Stimulated activated CD4-positive, alpha-beta T cell treated with anti-CD3 and anti-CD28 coated beads, Interleukin-12 subunit alpha, Interleukin-12 subunit beta, amount 100 ng/mL, for 4 hours (primary cell): ENCODE results near the gene PGM3.

Experiments
- DNase-seq: peaks from one replicate; pipeline ENCODE4 v3.0.0-alpha.2; 2020

PGM3 gene

DNA sequence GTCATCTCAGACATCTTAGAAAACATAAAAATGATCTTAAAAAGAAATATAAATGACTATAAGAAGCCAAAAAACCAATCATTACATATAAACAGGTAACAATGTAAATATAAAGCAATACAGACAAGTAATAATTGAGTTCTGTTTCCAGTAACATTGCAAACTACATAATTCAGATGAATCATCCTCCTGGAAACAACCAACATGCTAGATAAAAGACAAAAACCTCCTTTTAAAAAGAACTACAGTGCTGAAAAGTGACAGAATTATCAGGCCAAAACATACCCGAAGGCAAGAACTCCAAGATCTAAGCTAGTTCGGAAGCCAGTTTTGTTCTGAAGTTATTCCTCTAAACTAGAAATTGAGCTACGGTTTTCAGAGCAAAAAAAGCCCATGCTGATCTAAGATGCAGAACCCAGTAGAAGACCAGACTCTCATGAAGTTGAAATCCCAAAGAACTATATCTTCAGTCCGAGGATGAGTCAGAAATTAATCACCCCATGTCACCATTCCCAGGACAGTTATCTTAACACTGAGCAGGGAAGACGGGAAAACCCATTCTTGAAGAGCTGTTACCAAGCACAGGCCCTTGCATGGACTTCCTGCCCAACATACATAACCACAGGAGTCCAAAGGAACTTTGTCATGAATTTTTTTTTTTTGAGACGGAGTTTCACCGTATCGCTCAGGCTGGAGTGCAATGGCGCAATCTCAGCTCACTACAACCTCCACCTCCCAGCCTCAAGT lies 9.8 kb downstream of the PGM3 start:
- no peak for DNase-seq

DNA sequence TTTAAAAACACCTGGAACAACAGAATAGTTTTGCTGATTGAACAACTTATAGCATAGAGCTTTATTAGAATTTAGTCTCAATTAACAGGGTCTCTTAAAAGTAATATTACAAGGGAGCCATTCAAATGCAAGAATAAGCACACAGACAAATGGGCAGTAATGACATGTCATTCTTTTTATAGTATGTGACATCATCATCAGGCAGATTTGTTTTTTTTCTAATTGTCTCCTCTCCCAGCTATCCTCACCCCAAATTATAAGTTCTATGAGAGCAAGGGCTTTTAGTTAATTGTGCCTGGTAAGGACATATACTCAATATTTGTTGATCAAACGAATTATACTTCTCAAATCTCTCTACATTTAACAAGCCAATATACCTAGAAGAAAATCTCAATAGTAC lies 11.0 kb downstream of the PGM3 start:
- no peak for DNase-seq

DNA sequence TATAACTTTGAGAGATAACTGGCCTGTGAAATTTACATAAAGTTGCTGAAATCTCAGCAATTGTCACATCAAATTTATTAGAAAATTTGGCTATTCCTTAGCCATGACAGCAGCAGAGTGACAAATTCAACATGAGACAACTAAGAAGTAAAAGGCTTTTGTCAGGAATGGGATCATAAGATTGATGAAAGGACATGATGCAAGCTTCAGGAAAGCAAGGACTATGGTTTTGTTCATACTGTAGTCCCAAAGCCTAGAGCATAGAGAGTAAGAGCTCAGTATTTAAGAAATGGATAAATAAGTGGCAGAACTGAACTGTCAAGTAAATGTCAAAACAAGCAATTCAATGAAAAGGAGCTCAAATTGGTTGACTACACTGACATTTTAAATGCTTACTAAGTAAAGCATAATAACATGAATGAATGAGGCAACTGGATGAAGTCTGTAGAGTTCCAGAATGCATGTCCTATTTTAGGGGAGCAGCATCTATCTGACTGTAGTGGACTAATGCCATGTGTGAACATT lies 12.6 kb downstream of the PGM3 start:
- DNase-seq = no peak

DNA sequence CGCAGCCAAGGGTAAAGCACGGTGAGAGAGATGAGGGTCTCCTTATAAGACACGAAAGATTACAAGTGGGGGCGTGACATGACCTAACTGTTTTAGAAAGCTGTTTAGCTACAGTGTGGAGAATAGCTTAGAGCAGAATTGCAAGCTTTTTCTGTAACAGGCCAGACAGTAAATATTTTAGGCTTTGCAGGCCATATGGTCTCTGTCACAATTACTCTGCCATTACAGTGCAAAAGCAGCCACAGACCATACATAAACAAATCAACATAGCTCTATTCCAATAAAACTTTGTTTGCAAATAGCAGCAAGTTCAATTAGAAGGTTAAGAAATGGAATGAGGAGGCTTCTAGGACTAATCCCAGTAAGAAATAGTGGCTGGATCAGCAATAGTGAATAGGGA lies 16.8 kb downstream of the PGM3 start:
- no peak for DNase-seq

DNA sequence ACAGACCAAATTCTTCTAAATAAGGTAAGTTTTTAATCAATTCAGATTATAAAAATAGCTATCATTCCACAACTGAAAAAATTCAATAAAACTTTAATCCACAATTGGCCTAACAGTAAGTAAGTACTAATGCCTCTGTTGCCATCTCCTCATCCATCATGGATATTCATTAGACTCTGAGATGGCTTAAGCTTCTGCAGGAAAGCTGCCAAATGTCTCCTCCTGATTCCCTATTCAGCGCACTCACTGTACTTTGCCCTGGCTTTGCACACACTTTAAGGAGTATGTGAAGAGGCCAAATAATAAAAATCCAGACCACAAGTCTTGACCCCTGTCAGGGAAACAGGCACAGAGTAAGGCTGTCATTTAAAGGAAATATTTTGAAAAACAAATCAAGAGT lies 23.6 kb downstream of the PGM3 start:
- DNase-seq = no peak

DNA sequence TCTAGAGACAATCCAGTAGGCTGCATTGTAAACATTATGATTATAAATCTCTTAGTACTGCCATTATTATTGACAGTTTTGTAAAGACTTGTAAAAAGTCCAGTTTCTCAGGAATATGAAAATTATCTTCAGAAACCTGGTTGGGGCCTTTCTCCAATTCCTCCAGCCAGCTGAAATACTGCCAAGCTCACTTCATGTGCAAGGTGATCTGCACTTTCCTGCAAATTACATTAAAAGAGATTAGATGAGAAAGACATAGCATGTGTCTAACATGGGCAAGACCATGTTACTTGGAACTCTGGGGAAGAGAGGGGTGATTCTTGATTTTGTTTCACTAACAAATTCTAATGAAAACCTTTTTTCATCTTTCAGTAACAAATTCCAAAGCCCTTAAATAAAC lies 24.0 kb downstream of the PGM3 start:
- DNase-seq = no peak

DNA sequence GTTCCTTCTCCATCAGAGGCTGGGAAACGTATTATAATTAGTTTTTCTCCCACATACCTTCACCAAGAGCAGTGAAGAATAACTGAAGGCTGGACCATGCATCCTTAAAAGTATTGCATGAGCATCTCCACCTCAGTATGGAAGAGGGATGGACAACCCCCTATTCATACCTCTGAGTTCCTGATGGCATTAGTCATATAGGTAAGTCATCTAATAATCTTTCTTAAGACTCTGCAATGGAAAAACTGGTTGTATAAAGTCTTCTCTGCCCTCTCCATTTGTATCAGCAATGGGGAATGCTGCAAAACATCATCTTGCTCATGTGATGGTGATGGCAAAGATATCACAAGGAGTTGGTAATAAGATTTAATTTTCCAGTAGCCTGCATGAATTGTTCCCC lies 24.5 kb downstream of the PGM3 start:
- DNase-seq = no peak

DNA sequence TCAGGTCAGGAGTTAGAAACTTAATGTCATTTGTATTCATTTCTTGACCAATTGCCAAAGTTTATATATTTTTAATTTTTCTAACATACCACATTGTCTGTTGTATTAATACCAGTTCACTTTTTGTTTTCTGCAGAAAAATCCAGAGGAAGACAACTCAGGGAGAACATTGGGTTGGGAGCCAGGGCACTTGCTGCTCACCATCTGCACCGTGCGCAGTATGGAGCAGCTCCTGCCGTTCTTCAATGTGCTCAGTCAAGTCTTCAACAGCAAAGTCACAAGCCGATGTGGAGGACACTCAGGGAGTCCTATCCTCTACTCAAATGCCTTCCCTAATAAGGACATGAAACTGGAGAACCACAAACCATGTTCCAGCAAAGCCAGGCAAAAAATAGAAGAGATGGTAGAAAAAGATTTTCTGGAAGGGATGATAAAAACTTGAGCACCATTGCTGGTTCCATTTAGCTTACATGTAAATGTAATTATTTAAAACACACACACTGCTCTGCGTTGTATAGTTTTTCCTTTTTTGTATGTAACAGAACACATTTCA lies 25.3 kb downstream of the PGM3 start:
- DNase-seq = no peak

DNA sequence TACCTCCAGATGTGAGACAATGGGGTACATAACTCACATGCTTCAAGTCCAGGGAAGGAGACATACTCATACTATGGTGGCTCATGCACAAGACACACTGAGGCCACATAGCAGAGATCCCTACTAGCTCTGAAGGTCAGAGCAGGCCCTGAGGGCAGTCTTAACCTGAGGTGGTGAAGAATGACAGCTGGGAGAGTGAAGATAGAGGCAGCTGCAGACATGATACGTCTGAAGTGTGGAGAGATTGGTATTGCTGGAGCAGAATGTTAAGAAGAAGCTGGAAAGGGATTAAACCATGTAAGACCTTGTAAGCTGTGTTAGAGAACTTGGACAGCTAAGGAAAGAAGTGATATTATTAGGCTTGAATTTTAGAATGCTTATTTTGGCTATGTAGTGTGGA lies 32.9 kb downstream of the PGM3 start:
- DNase-seq = no peak

DNA sequence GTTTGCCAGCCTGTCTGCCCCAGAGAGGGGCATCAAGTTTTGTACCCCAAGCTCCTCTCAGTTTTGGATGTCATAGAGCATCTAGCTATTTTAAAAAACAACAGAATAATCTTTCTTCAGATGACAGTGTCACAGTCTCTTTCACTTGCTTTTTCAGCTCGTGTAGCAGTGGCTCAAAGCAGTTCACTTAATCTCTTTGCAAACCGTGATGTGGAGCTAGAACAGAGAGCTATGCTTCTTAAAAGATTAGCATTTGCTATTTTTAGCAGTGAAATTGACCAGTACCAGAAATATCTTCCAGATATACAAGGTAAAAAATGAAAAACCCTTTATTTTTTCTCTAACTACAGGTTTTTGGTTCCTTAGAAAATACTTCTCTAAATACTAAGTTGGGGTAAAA lies 37.3 kb downstream of the PGM3 start:
- DNase-seq = no peak

DNA sequence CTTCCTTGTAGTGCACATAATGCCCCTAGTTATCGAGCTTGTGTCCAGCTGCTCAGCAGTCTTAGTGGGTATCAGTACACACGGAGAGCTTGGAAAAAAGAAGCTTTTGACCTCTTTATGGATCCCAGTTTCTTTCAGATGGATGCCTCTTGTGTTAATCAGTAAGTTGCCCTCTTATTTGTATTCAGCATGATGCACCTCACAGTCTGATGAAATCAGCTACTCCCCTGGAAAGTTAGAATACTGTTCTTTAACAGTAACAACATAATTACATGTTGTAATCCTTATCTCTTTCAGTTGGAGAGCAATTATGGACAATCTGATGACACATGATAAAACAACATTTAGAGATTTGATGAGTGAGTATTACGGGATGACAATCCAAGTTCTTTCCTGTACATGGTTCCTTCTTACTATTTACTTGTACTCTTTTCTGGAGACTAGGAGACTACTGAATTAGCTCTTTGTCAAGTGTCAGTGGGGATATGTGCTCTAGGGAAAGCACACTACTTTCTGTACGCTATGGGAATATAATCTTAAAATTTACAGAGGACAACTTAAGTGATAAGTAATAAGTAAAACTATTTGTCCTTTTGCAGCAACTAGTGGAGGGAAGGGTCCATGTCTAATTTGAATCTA lies 39.1 kb downstream of the PGM3 start:
- DNase-seq = no peak

DNA sequence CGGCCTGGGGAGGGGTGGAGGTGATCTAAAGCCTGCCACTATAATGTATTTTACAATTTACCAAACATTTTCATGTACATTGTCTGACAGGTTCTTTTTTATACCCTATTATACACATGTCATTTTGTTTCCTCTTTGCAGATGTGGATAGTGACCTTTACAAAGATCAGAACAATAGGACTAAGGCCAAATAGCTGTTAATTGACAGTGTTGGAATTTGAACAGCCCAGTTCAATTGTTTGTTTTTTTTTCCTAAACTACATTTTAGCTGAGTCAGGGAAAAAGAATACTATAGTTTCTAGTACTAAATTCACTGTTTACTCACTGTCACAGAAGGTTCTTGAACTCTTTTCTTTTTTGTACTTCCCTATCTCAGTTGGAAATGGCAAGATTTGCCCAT lies 40.2 kb downstream of the PGM3 start:
- no peak for DNase-seq

DNA sequence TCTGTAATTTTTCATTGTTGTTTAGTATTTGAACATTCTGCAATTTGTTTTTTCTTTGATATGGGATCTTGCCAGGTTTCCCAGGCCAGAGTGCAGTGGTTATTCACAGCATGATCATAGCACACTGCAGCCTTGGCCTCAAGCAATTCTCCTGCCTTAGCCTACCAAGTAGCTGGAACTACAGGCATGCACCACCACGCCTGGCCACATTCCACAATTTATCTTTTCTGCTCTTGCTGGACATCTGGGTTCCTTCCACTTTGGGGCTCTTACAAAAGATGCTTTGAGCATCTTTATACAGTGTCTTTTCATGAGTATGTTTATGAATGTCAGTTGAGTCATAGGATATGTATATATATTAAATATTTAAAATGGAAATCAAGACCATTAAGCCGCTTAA lies 42.0 kb downstream of the PGM3 start:
- no peak for DNase-seq

DNA sequence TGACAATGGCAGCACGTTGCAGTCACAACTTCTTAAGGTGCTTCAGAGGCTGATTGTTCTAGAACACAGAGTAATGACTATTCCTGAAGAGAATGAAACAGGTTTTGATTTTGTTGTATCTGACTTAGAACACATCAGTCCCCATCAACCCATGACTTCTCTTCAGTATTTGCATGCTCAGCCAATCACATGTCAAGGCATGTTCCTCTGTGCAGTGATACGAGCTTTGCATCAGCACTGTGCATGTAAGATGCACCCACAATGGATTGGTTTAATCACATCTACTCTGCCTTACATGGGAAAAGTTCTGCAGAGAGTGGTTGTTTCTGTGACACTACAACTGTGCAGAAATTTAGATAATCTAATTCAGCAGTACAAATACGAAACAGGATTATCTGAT lies 54.3 kb downstream of the PGM3 start:
- DNase-seq = no peak

DNA sequence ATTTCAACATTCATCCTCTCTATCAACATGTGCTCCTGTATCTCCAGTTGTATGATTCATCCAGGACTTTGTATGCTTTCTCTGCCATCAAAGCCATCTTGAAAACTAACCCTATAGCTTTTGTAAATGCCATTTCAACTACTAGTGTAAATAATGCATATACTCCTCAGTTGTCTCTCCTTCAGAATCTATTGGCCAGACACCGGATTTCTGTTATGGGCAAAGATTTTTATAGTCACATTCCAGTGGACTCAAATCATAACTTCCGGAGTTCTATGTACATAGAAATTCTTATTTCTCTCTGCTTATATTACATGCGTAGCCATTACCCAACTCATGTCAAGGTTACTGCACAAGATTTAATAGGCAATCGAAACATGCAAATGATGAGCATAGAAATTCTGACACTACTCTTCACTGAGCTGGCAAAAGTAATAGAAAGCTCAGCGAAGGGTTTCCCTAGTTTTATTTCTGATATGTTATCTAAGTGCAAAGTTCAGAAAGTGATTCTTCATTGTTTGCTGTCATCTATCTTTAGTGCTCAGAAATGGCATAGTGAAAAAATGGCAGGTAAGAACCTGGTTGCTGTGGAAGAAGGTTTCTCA lies 54.8 kb downstream of the PGM3 start:
- no peak for DNase-seq

DNA sequence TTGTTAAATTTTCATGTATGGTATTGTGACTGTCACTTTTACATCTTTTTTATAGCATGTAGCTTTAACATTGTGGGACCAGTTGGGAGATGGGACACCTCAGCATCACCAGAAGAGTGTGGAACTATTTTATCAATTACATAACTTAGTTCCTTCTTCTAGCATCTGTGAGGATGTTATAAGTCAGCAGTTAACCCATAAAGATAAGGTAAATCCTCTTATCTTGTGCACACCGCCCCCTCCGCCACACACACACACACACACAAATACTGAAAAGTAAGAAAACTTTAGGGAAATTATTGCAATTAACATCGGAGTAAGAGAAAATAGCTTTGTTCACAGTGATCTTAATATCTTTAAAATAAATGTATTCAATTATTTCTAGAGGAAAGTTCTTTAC lies 60.9 kb downstream of the PGM3 start:
- DNase-seq = no peak

DNA sequence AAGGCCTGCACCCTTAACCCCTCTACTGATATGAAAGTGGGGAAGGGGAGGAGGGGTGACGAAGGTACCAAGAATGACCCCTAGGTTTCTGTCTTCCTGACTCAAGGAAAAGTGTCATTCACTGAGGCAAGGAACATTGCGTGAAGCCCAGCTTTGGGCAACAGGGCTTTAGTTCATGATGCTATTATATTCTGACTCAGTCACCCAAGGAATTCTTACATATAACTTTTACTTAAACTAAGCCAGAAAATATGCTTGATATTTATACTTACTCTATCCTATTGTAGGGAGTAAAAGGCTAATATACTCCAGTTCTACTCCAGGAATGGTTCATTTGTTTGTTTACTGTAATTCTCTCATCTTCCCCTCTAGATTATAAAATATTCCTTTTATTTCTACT lies 65.1 kb downstream of the PGM3 start:
- DNase-seq = no peak

DNA sequence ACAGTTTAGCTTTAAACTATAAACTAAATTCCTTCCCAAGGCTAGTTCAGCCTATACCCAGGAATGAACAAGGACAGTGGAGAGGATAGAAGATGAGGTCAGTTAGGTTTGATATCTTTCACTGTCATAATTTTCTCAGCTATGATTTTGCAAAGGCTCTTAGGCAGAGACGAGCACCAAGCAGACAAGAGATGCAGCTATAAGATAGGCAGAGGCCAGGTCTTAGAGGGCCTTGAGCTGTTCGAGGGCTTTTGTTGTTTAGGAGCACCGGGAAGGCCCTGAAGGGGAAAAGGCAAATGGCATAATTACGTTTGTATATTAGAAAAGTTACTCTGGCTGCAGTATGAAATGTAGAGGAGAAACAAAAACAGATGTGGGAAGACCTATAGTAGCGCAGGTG lies 65.8 kb downstream of the PGM3 start:
- DNase-seq = no peak

DNA sequence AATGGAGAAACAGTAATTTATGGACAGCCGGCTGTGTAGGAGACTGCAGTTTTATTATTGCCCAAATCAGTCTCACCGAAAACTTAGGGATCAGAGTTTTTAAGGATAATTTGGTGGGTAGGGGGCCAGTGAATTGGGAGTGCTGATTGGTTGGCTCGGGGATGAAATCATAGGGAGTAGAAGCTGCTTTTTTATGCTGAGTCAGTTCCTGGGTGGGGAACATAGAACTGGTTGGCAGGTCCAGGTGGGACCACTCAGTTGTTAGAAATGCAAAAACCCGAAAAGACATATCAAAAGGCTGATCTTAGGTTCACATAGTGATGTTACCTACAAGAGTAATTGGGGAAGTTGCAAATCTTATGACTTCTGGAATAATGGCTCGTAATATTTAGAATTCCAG lies 66.3 kb downstream of the PGM3 start:
- no peak for DNase-seq

DNA sequence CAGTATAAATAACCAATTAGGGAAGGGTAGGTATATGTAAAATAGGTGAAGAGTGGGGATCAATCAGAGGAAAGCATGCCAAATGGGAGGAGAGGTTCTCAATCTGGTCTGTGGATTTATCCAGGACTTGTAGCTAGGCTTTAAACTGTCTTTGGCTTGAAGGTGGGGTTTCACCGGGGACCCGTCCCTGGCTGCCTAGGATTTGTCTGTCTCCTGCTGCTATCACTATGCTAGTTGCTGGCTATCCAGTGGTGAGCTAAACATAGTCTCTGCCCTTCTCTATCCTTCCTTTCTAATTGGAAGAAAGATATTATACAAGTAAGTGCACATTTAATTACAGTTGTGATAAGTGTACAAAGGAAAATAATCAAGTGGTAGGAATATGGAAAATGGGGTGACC lies 66.8 kb downstream of the PGM3 start:
- no peak for DNase-seq

DNA sequence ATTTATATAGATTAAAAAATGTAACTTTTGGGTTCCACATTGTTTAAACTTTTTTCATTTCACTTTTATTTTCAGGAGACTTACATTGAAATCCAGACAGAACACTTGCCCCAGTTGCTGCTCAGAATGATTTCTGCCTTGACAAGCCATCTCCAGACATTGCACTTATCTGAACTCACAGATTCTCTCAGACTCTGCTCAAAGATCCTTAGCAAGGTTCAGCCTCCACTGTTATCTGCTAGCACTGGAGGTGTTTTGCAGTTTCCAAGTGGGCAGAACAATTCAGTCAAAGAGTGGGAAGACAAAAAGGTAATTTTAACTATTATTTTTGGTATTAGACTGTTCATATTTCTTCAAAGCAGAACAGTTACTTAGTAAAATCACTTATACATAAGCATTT lies 67.6 kb downstream of the PGM3 start:
- DNase-seq = no peak

DNA sequence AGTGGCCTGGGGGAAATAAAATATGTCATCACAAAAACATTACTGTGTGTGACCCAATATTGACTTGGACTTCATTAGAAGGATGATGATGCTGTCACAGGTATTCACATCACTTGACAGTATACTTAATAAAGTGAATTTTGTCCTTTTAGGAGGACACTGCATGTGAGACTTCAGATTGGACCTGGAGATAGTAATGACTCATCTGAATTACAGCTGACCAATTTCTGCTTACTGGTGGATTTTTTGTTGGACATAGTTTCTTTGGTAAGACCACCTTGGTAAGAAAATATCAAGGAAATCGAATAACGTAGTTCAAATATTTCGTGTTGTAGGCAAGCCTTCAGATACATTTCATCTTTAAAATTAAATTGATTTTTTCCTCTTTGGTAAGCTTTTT lies 68.5 kb downstream of the PGM3 start:
- DNase-seq = no peak

DNA sequence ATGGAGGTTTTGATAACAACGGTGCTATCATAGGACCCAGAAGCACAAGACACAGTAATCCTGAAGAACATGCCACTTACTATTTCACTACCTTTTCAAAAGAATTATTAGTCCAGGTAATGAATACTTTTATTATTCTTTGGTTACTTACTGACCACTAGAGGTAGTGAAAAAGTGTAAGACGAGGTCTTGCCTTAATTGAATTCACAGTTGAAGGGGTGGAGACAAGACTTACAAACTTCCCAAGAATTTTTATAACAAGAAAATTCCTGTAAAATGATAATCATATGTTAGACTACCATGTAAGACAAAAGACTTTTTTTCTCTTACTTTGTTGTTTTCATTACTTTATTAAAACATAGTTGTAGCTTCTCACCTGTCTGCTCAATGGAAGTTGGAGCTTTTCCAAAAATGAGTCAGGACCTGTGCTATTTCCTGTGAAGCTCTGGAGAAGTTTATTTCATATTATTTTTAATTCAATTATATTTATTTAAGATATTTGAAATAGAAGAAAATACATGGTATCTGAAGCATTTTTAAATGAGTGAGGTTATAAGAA lies 73.2 kb downstream of the PGM3 start:
- DNase-seq = no peak

DNA sequence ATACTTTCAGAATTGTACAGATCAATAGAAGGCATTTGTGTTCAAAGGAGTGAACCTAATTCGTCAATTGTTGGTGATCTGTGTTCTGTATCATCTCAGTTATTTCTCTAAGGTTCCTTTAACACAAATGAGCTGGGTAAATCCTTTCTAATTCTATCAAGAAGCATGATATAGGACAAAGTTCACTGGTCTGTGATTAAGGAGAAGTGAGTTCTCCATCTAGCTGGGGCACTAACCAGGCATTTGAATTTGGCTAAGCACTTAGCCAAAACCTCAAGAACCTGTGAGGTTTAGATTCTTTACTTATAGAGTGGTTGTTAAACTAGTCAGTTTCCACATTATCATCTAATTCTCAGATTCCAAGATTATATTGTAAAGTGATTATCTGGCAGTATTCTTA lies 75.3 kb downstream of the PGM3 start:
- DNase-seq = no peak
